Ovary (tissue), 9 donors: ENCODE measurements around the gene AFAP1. TPM values are rescaled to one million over a fixed set of nuclear protein-coding genes. Genes with fewer than 3 reads are reported as not detected.

ENCODE experiments used
- DNase-seq, 5 donors: peaks; one replicate each; pipeline ENCODE4 v3.0.0-alpha.2; 2019 to 2020
- H3K27ac ChIP-seq, 2 donors: fragments of 200-600 bp; one replicate each; pipeline versions ENCODE4 v1.5.1 to v1.8.0; 2019 to 2022
- H3K27me3 ChIP-seq: fragments of 200-600 bp; one replicate; pipeline ENCODE4 v1.8.0; 2022
- H3K36me3 ChIP-seq: fragments of 200-600 bp; sonication (generic); one replicate; pipeline ENCODE4 v1.5.1; 2019
- H3K4me1 ChIP-seq: one replicate; pipeline ENCODE4 v1.8.1; 2013; ENCODE audit warnings: mild to moderate bottlenecking, moderate library complexity; ENCODE audit not compliant: insufficient read depth
- H3K4me3 ChIP-seq: fragments of 200-600 bp; sonication (generic); one replicate; pipeline ENCODE4 v1.5.1; 2017
- H3K9me3 ChIP-seq, 2 donors: fragments of 200-600 bp in 1 of 2; sonication (generic) in 1 of 2; one replicate each; pipeline versions ENCODE4 v1.5.1 to v1.8.1; 2013 to 2019; ENCODE audit warnings: mild to moderate bottlenecking in 1 of 2, moderate library complexity in 1 of 2
- EP300 ChIP-seq: sonication (generic); formaldehyde crosslinking; IDR thresholded peaks from one replicate; pipeline ENCODE4 v1.6.1; 2017; ENCODE audit warnings: antibody characterized with exemption
- POLR2A ChIP-seq: fragments of 450-650 bp; IDR thresholded peaks from one replicate; pipeline ENCODE4 v1.6.1; 2017; ENCODE audit warnings: antibody characterized with exemption, mild to moderate bottlenecking, moderate library complexity
- WGBS, 3 donors: extraction: QIAGEN DNeasy Blood & Tissue Kit in 1 of 3; methylation state at CpG; one replicate each; pipeline versions ENCODE4 v1.1.5 to v1.1.7; 2013 to 2017; 5-methylcytosine and 5-hydroxymethylcytosine counted together
- intact Hi-C, 4 donors: fragments of 100-400 bp; cut with DNase I; formaldehyde crosslinking; loops; one replicate each; pipeline versions ENCODE4 v1.11.0 to v1.15.1; 2022 to 2023
- polyA plus RNA-seq, 2 donors: library from polyadenylated mRNA; stranded (reverse); fragments of 200-250 nt in 1 of 2; fragments of 350-450 nt in 1 of 2; fragmentation: Illumina TruSeq in 1 of 2; extraction: RNeasy Lipid Tissue Mini Kit (QIAGEN cat#74804) in 1 of 2; gene quantifications; one replicate each; pipeline ENCODE4 v1.2.3, GENCODE V29; 2013 to 2014
- total RNA-seq, 7 donors: library from RNA; depleted of rRNA in 2 of 7; stranded (reverse); fragments of >200 nt in 2 of 7; fragmentation: NEBNext Ultra II Directional in 3 of 7; extraction: Animal tissue kit (Norgen Biotek cat#: 25700) in 3 of 7; gene quantifications; one replicate each; pipeline versions ENCODE4 v1.1.0 to v1.2.4, GENCODE V29; 2016 to 2023
- TF ChIP-seq, protein P1 (sequence below), 3 donors: fragments of 450-650 bp in 2 of 3; fragments of 200-600 bp in 1 of 3; IDR thresholded peaks; one replicate each; pipeline versions ENCODE4 v1.5.1 to v1.8.0; 2016 to 2022; ENCODE audit warnings: antibody characterized with exemption in 3 of 3, mild to moderate bottlenecking in 1 of 3
- donor health status: DM: no; HTN: no; CAD: no; lungs with moderate emphysema.
- donor health status: DM: no; HTN: no; CAD: no.
- donor health status: Bipolar disorder and iron deficiency.
- donor health status: DM: yes; HTN: yes; CAD: no.
- donor health status: DM: no; HTN: no; CAD: no.
- donor health status: DM: yes; HTN: yes; CAD: no.

AFAP1 gene
- total and polyA plus RNA-seq, 9 donors: 8.6 to 42.3 (median 23.0) TPM

DNA sequence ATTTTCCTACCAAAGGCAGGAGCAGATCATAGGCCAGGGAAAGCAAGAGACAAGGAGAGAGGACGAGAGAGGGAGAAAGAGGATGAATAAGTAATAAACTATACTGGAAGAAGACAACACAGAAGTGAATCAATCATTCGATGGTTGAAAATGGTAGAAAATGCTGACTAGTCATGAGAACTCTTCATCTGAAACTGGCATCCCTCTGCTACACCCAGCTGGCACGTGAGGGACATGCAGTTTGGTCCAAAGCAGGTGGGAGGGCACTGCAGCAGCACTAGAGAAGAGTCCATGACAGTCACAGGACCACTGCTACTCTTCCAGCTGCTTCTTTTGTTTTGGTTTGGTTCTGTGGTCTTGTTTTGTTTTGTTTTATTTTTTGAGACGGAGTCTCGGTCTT, 74.1 kb downstream of the AFAP1 start:
- TF ChIP-seq EP300 (no peak), POLR2A (no peak)
- TF ChIP-seq, protein P1, sequence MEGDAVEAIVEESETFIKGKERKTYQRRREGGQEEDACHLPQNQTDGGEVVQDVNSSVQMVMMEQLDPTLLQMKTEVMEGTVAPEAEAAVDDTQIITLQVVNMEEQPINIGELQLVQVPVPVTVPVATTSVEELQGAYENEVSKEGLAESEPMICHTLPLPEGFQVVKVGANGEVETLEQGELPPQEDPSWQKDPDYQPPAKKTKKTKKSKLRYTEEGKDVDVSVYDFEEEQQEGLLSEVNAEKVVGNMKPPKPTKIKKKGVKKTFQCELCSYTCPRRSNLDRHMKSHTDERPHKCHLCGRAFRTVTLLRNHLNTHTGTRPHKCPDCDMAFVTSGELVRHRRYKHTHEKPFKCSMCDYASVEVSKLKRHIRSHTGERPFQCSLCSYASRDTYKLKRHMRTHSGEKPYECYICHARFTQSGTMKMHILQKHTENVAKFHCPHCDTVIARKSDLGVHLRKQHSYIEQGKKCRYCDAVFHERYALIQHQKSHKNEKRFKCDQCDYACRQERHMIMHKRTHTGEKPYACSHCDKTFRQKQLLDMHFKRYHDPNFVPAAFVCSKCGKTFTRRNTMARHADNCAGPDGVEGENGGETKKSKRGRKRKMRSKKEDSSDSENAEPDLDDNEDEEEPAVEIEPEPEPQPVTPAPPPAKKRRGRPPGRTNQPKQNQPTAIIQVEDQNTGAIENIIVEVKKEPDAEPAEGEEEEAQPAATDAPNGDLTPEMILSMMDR (IDR thresholded peaks at IDR 0.05): no peak
- H3K36me3 ChIP-seq: no peaks in the 10 kb centered on the region
- H3K4me1 ChIP-seq: peaks cover 7% of the 10 kb centered on the region
- no peak overlapping the region for H3K4me3 ChIP-seq
- no peaks in the 10 kb centered on the region for H3K9me3 ChIP-seq
- intact Hi-C loops: no loop called here
- WGBS, 3 donors: 89 to 90% (median 89%) methylated on average over 5 of the region's 5 CpGs
- no peak for DNase-seq
- H3K27ac ChIP-seq: no peak overlapping the region
- no peaks in the 10 kb centered on the region for H3K27me3 ChIP-seq

DNA sequence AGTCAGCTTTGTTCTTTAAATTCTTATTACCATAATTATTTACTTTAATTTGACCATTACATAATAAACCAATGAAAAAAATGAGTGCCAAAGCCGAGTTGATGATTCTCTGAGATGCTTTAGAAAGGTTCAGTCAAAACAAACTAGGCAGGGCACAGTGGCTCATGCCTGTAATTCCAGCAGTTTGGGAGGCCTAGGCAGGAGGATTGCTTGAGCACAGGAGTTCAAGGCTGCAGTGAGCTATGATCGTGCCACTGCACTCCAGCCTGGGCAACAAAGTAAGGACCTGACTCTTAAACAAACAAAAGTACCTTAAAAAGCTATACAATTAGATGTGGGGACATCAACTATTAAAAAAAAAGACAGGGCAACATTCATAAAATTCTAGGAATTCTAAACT, 75.0 kb downstream of the AFAP1 start:
- no peak overlapping the region for H3K4me3 ChIP-seq
- no peak overlapping the region for H3K27ac ChIP-seq
- no peaks in the 10 kb centered on the region for H3K9me3 ChIP-seq
- H3K27me3 ChIP-seq: no peaks in the 10 kb centered on the region
- intact Hi-C loops: no loop called here
- no peaks in the 10 kb centered on the region for H3K36me3 ChIP-seq
- DNase-seq: no peak
- WGBS, 3 donors: 26 to 55% (median 29%) methylated on average over 2 of the region's 2 CpGs
- peaks cover 7% of the 10 kb centered on the region for H3K4me1 ChIP-seq
- TF ChIP-seq POLR2A: no peak
- TF ChIP-seq, protein P1 (IDR thresholded peaks at IDR 0.05): no peak

DNA sequence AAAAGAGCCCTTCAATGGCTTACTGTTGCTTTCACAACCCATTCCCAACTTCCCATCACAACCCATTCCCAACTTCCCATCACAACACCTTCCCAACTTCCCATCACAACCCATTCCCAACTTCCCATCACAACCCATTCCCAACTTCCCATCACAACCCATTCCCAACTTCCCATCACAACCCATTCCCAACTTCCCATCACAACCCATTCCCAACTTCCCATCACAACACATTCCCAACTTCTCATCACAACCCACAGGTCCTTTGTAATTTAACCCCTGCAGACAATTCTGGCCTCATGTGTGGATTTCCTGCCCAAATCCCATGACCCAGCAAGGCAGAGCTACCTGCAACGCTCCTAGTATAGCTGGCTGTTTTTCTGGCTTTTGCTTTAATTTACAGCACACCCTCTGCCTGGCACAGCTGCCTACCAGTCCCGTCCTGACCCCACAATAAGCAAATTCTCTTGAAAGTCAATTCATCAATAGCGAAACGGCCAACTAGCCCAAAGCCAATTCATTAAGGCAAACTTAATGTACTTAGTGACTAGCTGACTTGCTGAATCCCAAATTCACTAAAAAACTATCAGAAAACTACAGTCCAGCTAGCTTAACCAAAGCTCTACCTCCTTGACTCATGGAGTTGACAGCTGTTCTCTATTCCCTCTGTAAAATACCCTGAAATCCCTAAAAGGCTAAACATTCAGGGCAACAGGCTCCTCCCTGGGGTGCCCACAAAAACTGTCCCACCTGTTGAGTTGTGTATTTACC, 75.6 kb downstream of the AFAP1 start:
- Histone ChIP-seq H3K36me3 (no peaks in the 10 kb centered on the region), H3K4me3 (no peak overlapping the region), H3K27ac (no peak overlapping the region), H3K27me3 (no peaks in the 10 kb centered on the region), H3K9me3 (no peaks in the 10 kb centered on the region), H3K4me1 (peaks cover 7% of the 10 kb centered on the region)
- intact Hi-C loops: no loop called here
- TF ChIP-seq, protein P1 (IDR thresholded peaks at IDR 0.05): no peak
- TF ChIP-seq EP300 (no peak), POLR2A (no peak)
- 95 to 96% (median 96%) methylated on average over 4 of the region's 4 CpGs for WGBS, 3 donors
- no peak for DNase-seq

DNA sequence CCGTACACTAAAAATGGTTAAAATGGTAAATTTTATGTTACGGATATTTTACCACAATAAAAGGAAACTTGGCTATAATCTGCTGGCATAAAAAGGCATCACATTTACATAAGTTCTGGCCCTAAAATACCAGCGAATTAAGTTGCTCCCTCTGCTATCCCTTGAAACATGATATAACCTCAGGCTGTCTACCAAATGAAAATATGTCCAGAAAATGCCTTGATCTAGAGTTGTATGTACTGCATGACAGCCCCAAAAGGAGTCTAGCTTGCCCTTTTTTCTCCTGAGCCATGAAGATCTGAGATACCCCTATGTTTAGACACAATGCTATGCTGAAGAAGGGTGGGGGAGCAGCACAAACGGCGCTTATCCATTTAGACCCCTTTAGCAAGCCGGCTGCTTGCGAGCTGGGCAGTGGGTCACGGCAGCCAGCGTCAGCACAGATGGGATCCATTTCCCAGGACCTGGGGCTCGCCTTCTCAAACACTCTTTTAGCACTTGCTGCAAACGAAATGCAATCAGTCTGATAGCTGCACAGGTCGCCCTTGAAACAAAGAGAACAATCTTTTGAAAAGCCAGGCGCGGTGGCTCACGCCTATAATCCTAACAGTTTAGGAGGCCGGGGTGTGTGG, 77.0 kb downstream of the AFAP1 start:
- Histone ChIP-seq H3K27ac (no peak overlapping the region), H3K36me3 (no peaks in the 10 kb centered on the region), H3K4me3 (no peak overlapping the region), H3K9me3 (no peaks in the 10 kb centered on the region), H3K4me1 (peaks cover 10% of the 10 kb centered on the region), H3K27me3 (no peaks in the 10 kb centered on the region)
- TF ChIP-seq POLR2A: no peak
- TF ChIP-seq, protein P1 (IDR thresholded peaks at IDR 0.05): no peak
- no peak for DNase-seq
- intact Hi-C loops: no loop called here
- WGBS, 3 donors: 76% methylated on average over 16 of the region's 16 CpGs
